ENCODE data around the gene GARNL3. TPM values are rescaled to one million over a fixed set of nuclear protein-coding genes. Genes with fewer than 3 reads are reported as not detected.

GARNL3 gene
- total and polyA plus RNA-seq, 2 of the 13 experiments (the other 11 are each of a cell fraction or from before 2014, with no cell fraction given): 3.9 to 11.0 TPM

GRCh38 chr9:127224178-127224882 is 40.2 kb upstream of the GARNL3 start (continued):
- TF ChIP-seq, protein P1, sequence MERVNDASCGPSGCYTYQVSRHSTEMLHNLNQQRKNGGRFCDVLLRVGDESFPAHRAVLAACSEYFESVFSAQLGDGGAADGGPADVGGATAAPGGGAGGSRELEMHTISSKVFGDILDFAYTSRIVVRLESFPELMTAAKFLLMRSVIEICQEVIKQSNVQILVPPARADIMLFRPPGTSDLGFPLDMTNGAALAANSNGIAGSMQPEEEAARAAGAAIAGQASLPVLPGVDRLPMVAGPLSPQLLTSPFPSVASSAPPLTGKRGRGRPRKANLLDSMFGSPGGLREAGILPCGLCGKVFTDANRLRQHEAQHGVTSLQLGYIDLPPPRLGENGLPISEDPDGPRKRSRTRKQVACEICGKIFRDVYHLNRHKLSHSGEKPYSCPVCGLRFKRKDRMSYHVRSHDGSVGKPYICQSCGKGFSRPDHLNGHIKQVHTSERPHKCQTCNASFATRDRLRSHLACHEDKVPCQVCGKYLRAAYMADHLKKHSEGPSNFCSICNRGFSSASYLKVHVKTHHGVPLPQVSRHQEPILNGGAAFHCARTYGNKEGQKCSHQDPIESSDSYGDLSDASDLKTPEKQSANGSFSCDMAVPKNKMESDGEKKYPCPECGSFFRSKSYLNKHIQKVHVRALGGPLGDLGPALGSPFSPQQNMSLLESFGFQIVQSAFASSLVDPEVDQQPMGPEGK (CRISPR knock-in tag; IDR thresholded peaks at IDR 0.05): peak; percentile 53; the same call in 1 of the 2 replicates
- TF ChIP-seq, protein P2, sequence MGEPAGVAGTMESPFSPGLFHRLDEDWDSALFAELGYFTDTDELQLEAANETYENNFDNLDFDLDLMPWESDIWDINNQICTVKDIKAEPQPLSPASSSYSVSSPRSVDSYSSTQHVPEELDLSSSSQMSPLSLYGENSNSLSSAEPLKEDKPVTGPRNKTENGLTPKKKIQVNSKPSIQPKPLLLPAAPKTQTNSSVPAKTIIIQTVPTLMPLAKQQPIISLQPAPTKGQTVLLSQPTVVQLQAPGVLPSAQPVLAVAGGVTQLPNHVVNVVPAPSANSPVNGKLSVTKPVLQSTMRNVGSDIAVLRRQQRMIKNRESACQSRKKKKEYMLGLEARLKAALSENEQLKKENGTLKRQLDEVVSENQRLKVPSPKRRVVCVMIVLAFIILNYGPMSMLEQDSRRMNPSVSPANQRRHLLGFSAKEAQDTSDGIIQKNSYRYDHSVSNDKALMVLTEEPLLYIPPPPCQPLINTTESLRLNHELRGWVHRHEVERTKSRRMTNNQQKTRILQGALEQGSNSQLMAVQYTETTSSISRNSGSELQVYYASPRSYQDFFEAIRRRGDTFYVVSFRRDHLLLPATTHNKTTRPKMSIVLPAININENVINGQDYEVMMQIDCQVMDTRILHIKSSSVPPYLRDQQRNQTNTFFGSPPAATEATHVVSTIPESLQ (CRISPR knock-in tag; conservative IDR thresholded peaks at IDR 0.05): no peak
- TF ChIP-seq HNF4G (IDR thresholded peaks at IDR 0.05; ENCODE audit: borderline replicate concordance, low read depth, low read length) (no peak), HNF4G (CRISPR knock-in tag; IDR thresholded peaks at IDR 0.05; ENCODE audit: borderline replicate concordance, low read depth) (no peak), RXRA (CRISPR knock-in tag; IDR thresholded peaks at IDR 0.05) (no peak), ARID5B (CRISPR knock-in tag; IDR thresholded peaks at IDR 0.05) (no peak), SMARCC2 (IDR thresholded peaks at IDR 0.05) (no peak), CCDC6 (CRISPR knock-in tag; IDR thresholded peaks at IDR 0.05) (0 out of 2 replicates have a peak, but pooled peaks have one; percentile 69), SP1 (IDR thresholded peaks at IDR 0.05) (peak; percentile 58; the same call in 1 of the 2 replicates), SP1 (CRISPR knock-in tag; IDR thresholded peaks at IDR 0.05) (peak; percentile 73), SKIL (CRISPR knock-in tag; IDR thresholded peaks at IDR 0.05; ENCODE audit: borderline replicate concordance) (no peak), ZNF431 (CRISPR knock-in tag; IDR thresholded peaks at IDR 0.05; ENCODE audit: borderline replicate concordance, low read depth) (no peak; the same call in 1 of the 2 replicates), ZNF770 (CRISPR knock-in tag; IDR thresholded peaks at IDR 0.05) (peak; percentile 42; the same call in 1 of the 2 replicates), CHD2 (IDR thresholded peaks at IDR 0.05; ENCODE audit: low read depth, low read length) (no peak), ZBTB3 (CRISPR knock-in tag; IDR thresholded peaks at IDR 0.05; ENCODE audit: borderline replicate concordance, low read depth) (no peak), ZNF232 (CRISPR knock-in tag; IDR thresholded peaks at IDR 0.05; ENCODE audit: borderline replicate concordance) (no peak)
